ENCODE measurements around the gene DDX27.

Gene DDX27

GRCh38 chr20:49292010-49292409 lies 72.8 kb downstream of the DDX27 start:
- no peak for DNase-seq

- no peak for DNase-seq
Measured at GRCh38 chr20:49293122-49293521, 73.9 kb downstream of the DDX27 start.
